Keratinocyte (primary cell): ENCODE results near the gene GOLGA6L10.

Experiments used
- EZH2 ChIP-seq: IDR thresholded peaks from one replicate; pipeline ENCODE4 v1.6.1; 2012; ENCODE audit warnings: inconsistent platforms, mild to moderate bottlenecking, low read length, moderate library complexity
- TF ChIP-seq, protein P1 (sequence below), 3 experiments: IDR thresholded peaks in 1 of 3; conservative IDR thresholded peaks in 1 of 3; optimal IDR thresholded peaks in 1 of 3; 2 replicates in 2 of 3; 3 replicates in 1 of 3; pipeline versions ENCODE3 to v1.5.1; 2011; ENCODE audit warnings: low read length in 3 of 3, mild to moderate bottlenecking in 3 of 3, moderate library complexity in 2 of 3, control low read depth in 1 of 3, inconsistent platforms in 1 of 3; ENCODE audit not compliant: insufficient read depth in 2 of 3; ENCODE audit errors: extremely low read depth in 1 of 3

DNA sequence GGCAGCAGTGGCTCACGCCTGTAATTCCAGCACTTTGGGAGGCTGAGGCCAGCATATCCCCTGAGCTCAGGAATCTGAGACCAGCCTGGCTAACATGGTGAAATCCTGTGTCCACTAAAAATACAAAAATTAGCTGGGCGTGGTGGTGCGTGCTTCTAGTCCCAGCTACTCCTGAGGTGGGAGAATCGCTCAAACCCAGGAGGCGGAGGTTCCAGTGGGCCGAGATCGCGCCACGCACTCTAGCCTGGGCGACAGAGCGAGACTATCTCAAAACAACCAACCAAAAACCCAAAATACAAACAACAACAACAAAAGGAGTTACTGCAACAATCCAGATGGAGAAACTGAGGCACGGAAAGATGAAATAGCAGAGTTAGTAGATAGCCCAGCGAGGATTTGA is 51.2 kb downstream of the GOLGA6L10 start:
- TF ChIP-seq, protein P1, sequence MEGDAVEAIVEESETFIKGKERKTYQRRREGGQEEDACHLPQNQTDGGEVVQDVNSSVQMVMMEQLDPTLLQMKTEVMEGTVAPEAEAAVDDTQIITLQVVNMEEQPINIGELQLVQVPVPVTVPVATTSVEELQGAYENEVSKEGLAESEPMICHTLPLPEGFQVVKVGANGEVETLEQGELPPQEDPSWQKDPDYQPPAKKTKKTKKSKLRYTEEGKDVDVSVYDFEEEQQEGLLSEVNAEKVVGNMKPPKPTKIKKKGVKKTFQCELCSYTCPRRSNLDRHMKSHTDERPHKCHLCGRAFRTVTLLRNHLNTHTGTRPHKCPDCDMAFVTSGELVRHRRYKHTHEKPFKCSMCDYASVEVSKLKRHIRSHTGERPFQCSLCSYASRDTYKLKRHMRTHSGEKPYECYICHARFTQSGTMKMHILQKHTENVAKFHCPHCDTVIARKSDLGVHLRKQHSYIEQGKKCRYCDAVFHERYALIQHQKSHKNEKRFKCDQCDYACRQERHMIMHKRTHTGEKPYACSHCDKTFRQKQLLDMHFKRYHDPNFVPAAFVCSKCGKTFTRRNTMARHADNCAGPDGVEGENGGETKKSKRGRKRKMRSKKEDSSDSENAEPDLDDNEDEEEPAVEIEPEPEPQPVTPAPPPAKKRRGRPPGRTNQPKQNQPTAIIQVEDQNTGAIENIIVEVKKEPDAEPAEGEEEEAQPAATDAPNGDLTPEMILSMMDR (optimal IDR thresholded peaks at IDR 0.05 in 1 of 3, IDR thresholded peaks at IDR 0.05 in 1 of 3, conservative IDR thresholded peaks at IDR 0.05 in 1 of 3; ENCODE audit: extremely low read depth in 1 of 3, insufficient read depth in 2 of 3, low read length in 3 of 3) = no peak
- no peak for TF ChIP-seq EZH2
